Caco-2 (cell line): ENCODE results near the gene GRID1. TPM values are rescaled to one million over a fixed set of nuclear protein-coding genes. Genes with fewer than 3 reads are reported as not detected.

Experiments
- BruUV-seq: library from RNA; stranded (reverse); fragments of 400-500 nt; replicated peaks from 2 replicates; lab custom pipeline; 2021; lab: Mats Ljungman, UMichigan
- CTCF ChIA-PET: fragments of 300-600 bp; sonication (Branson Sonifier 250); formaldehyde crosslinking; loops from one replicate; lab custom pipeline; 2022; ENCODE audit warnings: antibody characterized with exemption; lab: Charles Lee
- POLR2A ChIA-PET: fragments of 300-600 bp; sonication (Branson Sonifier 250); formaldehyde crosslinking; loops from one replicate; lab custom pipeline; 2022; ENCODE audit warnings: antibody characterized with exemption; lab: Charles Lee
- DNase-seq, 2 experiments: peaks; one replicate each; pipeline versions ENCODE4 v3.0.0 to v3.0.0-alpha.2; 2020 to 2022
- H3K27me3 ChIP-seq: replicated peaks from 2 replicates; pipeline ENCODE4 v1.6.0; 2011; ENCODE audit warnings: low read length; ENCODE audit not compliant: control insufficient read depth, insufficient read depth
- H3K36me3 ChIP-seq: 2 replicates; pipeline ENCODE4 v1.5.1; 2011; ENCODE audit warnings: low read length; ENCODE audit not compliant: control insufficient read depth, insufficient read depth
- H3K4me1 ChIP-seq: fragments of 250-450 bp; sonication (Bioruptor Pico); 2 replicates; pipeline ENCODE4 v1.5.1; 2020; ENCODE audit warnings: mild to moderate bottlenecking
- H3K4me3 ChIP-seq: 2 replicates; pipeline ENCODE4 v1.5.1; 2011; ENCODE audit warnings: low read depth, mild to moderate bottlenecking, control low read depth, low read length
- H3K9me3 ChIP-seq: fragments of 250-450 bp; sonication (Bioruptor Pico); 2 replicates; pipeline ENCODE4 v1.5.1; 2020; ENCODE audit warnings: mild to moderate bottlenecking, moderate library complexity
- H3K27ac Mint-ChIP-seq: one replicate; pipeline ENCODE4 v1.8.0; 2022; ENCODE audit warnings: mixed read lengths; ENCODE audit not compliant: unreplicated experiment
- H3K27me3 Mint-ChIP-seq: one replicate; pipeline ENCODE4 v1.8.0; 2022; ENCODE audit warnings: mixed read lengths; ENCODE audit not compliant: insufficient read depth, unreplicated experiment
- H3K36me3 Mint-ChIP-seq: one replicate; pipeline ENCODE4 v1.8.0; 2022; ENCODE audit warnings: mild to moderate bottlenecking, mixed read lengths; ENCODE audit not compliant: insufficient read depth, unreplicated experiment
- H3K4me1 Mint-ChIP-seq: one replicate; pipeline ENCODE4 v1.8.0; 2022; ENCODE audit warnings: low read depth, mixed read lengths; ENCODE audit not compliant: unreplicated experiment
- H3K4me3 Mint-ChIP-seq: one replicate; pipeline ENCODE4 v1.8.0; 2022; ENCODE audit warnings: mild to moderate bottlenecking, moderate library complexity, mixed read lengths; ENCODE audit not compliant: unreplicated experiment
- H3K9me3 Mint-ChIP-seq: one replicate; pipeline ENCODE4 v1.8.0; 2022; ENCODE audit warnings: mixed read lengths; ENCODE audit not compliant: unreplicated experiment
- intact Hi-C: fragments of 100-400 bp; cut with micrococcal nuclease; formaldehyde crosslinking; loops from one replicate; pipeline ENCODE4 v1.10.0; 2022; ENCODE audit not compliant: unreplicated experiment
- total RNA-seq: library from RNA; stranded (reverse); gene quantifications from 2 replicates; pipeline ENCODE4 v1.2.3, GENCODE V29; 2022
- TF ChIP-seq, protein P1 (sequence below), 2 experiments: fragments of 200-600 bp in 1 of 2; IDR thresholded peaks; 1 replicate in 1 of 2; 2 replicates in 1 of 2; pipeline versions ENCODE4 v1.5.1 to v1.8.0; 2011 to 2022; ENCODE audit warnings: antibody characterized with exemption in 1 of 2, control low read depth in 1 of 2, inconsistent platforms in 1 of 2, low read depth in 1 of 2, low read length in 1 of 2, mild to moderate bottlenecking in 1 of 2, moderate library complexity in 1 of 2; ENCODE audit not compliant: insufficient read depth in 1 of 2, severe bottlenecking in 1 of 2, unreplicated experiment in 1 of 2

GRID1 gene
- total RNA-seq, 1 experiment from 2014 or later: 8.0 TPM

DNA sequence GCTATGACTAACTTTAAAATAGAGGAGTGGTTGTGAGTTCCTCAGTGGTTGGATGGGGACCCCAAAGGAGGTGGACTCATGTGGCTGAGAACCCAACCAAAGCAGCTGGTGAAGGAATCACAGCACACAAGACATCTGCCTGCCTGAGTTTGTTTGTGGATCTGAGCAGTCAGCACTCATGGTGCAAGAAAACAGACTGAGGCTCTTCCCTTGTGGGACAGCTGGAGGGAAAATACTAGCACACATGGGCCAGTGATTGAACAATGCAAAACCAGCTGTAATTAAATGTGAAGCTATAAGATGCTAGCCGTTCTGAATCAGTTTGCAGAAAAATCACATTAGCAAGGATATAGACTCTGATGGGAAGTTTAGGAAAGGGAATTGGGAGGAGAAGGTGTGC lies 707.3 kb downstream of the GRID1 start:
- intact Hi-C loops: no loop called here
- DNase-seq: no peak
- H3K27me3 ChIP-seq: no peaks in the 10 kb centered on the region
- Mint-ChIP-seq H3K4me1 (no peaks in the 10 kb centered on the region), H3K9me3 (no peaks in the 10 kb centered on the region), H3K36me3 (no peaks in the 10 kb centered on the region), H3K4me3 (no peak overlapping the region), H3K27ac (no peak overlapping the region), H3K27me3 (no peaks in the 10 kb centered on the region)
- H3K4me1 ChIP-seq: no peaks in the 10 kb centered on the region
- ChIA-PET CTCF (no interaction called here), POLR2A (no interaction called here)
- no peaks in the 10 kb centered on the region for H3K36me3 ChIP-seq
- no TSS peak for BruUV-seq
- H3K4me3 ChIP-seq: no peak overlapping the region
- TF ChIP-seq, protein P1, sequence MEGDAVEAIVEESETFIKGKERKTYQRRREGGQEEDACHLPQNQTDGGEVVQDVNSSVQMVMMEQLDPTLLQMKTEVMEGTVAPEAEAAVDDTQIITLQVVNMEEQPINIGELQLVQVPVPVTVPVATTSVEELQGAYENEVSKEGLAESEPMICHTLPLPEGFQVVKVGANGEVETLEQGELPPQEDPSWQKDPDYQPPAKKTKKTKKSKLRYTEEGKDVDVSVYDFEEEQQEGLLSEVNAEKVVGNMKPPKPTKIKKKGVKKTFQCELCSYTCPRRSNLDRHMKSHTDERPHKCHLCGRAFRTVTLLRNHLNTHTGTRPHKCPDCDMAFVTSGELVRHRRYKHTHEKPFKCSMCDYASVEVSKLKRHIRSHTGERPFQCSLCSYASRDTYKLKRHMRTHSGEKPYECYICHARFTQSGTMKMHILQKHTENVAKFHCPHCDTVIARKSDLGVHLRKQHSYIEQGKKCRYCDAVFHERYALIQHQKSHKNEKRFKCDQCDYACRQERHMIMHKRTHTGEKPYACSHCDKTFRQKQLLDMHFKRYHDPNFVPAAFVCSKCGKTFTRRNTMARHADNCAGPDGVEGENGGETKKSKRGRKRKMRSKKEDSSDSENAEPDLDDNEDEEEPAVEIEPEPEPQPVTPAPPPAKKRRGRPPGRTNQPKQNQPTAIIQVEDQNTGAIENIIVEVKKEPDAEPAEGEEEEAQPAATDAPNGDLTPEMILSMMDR (IDR thresholded peaks at IDR 0.05; ENCODE audit: insufficient read depth in 1 of 2, low read depth in 1 of 2, low read length in 1 of 2, severe bottlenecking in 1 of 2, unreplicated experiment in 1 of 2): no peak
- H3K9me3 ChIP-seq: no peaks in the 10 kb centered on the region; the same call in 1 of the 2 replicates

DNA sequence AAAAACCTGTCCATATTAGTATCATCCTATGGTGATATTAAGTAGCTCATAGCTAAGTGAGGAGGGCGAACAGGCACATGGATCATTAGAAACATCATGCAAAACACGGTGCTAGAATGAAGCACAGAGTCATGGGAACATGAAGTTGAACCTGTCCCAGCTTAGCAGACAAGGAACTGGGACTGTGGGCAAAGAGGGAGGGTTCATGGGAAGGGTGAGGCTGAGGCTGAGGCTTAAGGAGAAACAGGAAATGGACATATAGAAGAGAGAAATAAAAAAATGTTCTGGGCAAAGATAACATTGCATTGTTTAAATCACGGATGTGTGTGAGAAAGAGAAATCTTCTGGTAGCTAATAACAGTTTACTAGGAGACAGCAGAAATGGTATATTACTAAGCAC lies 708.1 kb downstream of the GRID1 start:
- Histone ChIP-seq H3K4me3 (no peak overlapping the region), H3K27me3 (no peaks in the 10 kb centered on the region), H3K4me1 (no peaks in the 10 kb centered on the region), H3K36me3 (no peaks in the 10 kb centered on the region), H3K9me3 (no peaks in the 10 kb centered on the region; the same call in 1 of the 2 replicates)
- no peak overlapping the region for H3K27ac Mint-ChIP-seq
- no peaks in the 10 kb centered on the region for H3K27me3 Mint-ChIP-seq
- TF ChIP-seq, protein P1 (IDR thresholded peaks at IDR 0.05; ENCODE audit: insufficient read depth in 1 of 2, low read depth in 1 of 2, low read length in 1 of 2, severe bottlenecking in 1 of 2, unreplicated experiment in 1 of 2): no peak
- no peak overlapping the region for H3K4me3 Mint-ChIP-seq
- intact Hi-C loops: no loop called here
- ChIA-PET POLR2A (no interaction called here), CTCF (no interaction called here)
- no peaks in the 10 kb centered on the region for H3K36me3 Mint-ChIP-seq
- BruUV-seq: no TSS peak
- no peak for DNase-seq
- no peaks in the 10 kb centered on the region for H3K9me3 Mint-ChIP-seq
- H3K4me1 Mint-ChIP-seq: no peaks in the 10 kb centered on the region

DNA sequence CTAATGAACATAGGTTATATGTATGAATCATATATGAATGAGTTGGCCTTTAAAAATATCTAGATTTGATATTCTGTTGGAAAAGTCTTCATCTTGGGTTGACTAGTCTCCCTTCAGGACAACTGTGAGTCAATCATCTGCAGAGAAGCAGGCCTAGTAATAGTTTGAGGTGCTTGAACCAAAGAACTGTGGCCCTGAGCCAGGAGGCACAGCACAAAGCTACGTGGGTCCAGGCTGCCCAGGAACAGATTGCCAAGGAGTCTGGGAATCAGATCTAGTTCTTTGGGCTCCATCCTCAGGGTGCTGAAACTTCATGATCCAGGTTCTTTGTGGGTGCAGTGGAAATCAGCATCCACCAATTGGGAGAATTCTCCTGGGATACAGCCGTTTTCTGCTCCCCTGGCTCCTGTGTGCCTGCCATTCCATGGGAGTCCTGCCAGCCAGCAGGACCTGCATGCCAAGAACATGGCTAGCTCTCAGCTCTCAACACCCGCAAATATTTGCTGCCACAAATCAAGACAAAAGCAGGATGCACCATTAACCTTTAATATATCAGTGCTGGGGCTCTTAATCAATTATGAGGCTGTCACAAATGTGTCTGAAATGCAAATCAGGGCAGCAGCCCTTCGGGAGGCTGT lies 709.0 kb downstream of the GRID1 start:
- Mint-ChIP-seq H3K27ac (no peak overlapping the region), H3K9me3 (no peaks in the 10 kb centered on the region), H3K4me3 (no peak overlapping the region), H3K36me3 (no peaks in the 10 kb centered on the region), H3K27me3 (no peaks in the 10 kb centered on the region), H3K4me1 (no peaks in the 10 kb centered on the region)
- H3K36me3 ChIP-seq: no peaks in the 10 kb centered on the region
- intact Hi-C loops: no loop called here
- no peak overlapping the region for H3K4me3 ChIP-seq
- CTCF ChIA-PET: no interaction called here
- H3K27me3 ChIP-seq: no peaks in the 10 kb centered on the region
- BruUV-seq: no TSS peak
- TF ChIP-seq, protein P1 (IDR thresholded peaks at IDR 0.05; ENCODE audit: insufficient read depth in 1 of 2, low read depth in 1 of 2, low read length in 1 of 2, severe bottlenecking in 1 of 2, unreplicated experiment in 1 of 2): no peak
- no peak for DNase-seq
- H3K9me3 ChIP-seq: no peaks in the 10 kb centered on the region; the same call in 1 of the 2 replicates
- POLR2A ChIA-PET: no interaction called here
- no peaks in the 10 kb centered on the region for H3K4me1 ChIP-seq
